Duodenal mucosa (tissue), 2 donors: ENCODE measurements around the gene SCGN.

Source experiments
- H3K27ac ChIP-seq: one replicate; pipeline ENCODE4 v1.7.0; 2013; ENCODE audit warnings: low read depth, low read length
- H3K27me3 ChIP-seq, 2 donors: one replicate each; pipeline ENCODE4 v1.7.0; 2013; ENCODE audit warnings: low read length in 2 of 2, control low read depth in 1 of 2; ENCODE audit not compliant: insufficient read depth in 2 of 2, control insufficient read depth in 1 of 2
- H3K36me3 ChIP-seq, 2 donors: one replicate each; pipeline ENCODE4 v1.7.0; 2013; ENCODE audit warnings: low read length in 2 of 2, control low read depth in 1 of 2; ENCODE audit not compliant: insufficient read depth in 2 of 2, control insufficient read depth in 1 of 2
- H3K4me1 ChIP-seq, 2 donors: one replicate each; pipeline ENCODE4 v1.7.0; 2013; ENCODE audit warnings: low read length in 2 of 2, control low read depth in 1 of 2; ENCODE audit not compliant: insufficient read depth in 2 of 2, control insufficient read depth in 1 of 2
- H3K4me3 ChIP-seq, 2 donors: one replicate each; pipeline ENCODE4 v1.7.0; 2013; ENCODE audit warnings: low read length in 2 of 2, low read depth in 1 of 2
- H3K9ac ChIP-seq, 2 donors: one replicate each; pipeline ENCODE4 v1.7.0; 2013; ENCODE audit warnings: low read length in 2 of 2, low read depth in 1 of 2
- H3K9me3 ChIP-seq, 2 donors: one replicate each; pipeline ENCODE4 v1.7.0; 2013; ENCODE audit warnings: low read length in 2 of 2, control low read depth in 1 of 2; ENCODE audit not compliant: control insufficient read depth in 1 of 2

SCGN gene

GRCh38 chr6:25697537-25698340 is 45.7 kb downstream of the SCGN start:
- no peak overlapping the region for H3K4me3 ChIP-seq
- no peaks in the 10 kb centered on the region for H3K4me1 ChIP-seq
- H3K9me3 ChIP-seq, result no peaks in the 10 kb centered on the region
- H3K27ac ChIP-seq, result no peak overlapping the region
- no peaks in the 10 kb centered on the region for H3K27me3 ChIP-seq
- H3K36me3 ChIP-seq, result no peaks in the 10 kb centered on the region
- H3K9ac ChIP-seq, result no peak overlapping the region

DNA sequence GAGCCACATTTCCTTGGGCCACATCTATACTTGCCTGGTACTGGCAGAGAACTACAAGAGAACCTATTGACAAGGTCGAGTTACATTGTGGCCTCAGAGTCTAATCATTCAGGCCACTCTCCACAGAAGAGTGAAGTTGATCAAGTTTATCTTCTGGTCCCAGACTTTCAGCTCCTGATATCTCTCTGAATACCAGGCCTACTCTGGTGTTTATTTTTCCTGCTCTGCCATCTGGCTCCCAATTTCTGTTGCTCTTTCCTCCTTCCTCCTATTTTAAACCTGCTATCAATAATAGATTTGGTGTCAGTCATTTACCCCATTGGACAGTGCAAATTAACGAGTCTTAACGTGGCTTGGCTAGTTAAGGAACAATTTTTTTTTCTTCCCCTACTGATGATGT is 46.6 kb downstream of the SCGN start:
- no peak overlapping the region for H3K9ac ChIP-seq
- H3K9me3 ChIP-seq, result no peaks in the 10 kb centered on the region
- H3K4me3 ChIP-seq, result no peak overlapping the region
- no peaks in the 10 kb centered on the region for H3K4me1 ChIP-seq
- no peaks in the 10 kb centered on the region for H3K27me3 ChIP-seq
- H3K36me3 ChIP-seq, result no peaks in the 10 kb centered on the region
- H3K27ac ChIP-seq, result no peak overlapping the region

- Histone ChIP-seq H3K9ac (no peak overlapping the region), H3K4me3 (no peak overlapping the region), H3K9me3 (no peaks in the 10 kb centered on the region), H3K36me3 (no peaks in the 10 kb centered on the region), H3K27ac (no peak overlapping the region), H3K27me3 (no peaks in the 10 kb centered on the region), H3K4me1 (no peaks in the 10 kb centered on the region)
Observed at GRCh38 chr6:25699649-25700048, 47.6 kb downstream of the SCGN start.

GRCh38 chr6:25700761-25701160 is 48.7 kb downstream of the SCGN start:
- Histone ChIP-seq H3K4me1 (no peaks in the 10 kb centered on the region), H3K9me3 (no peaks in the 10 kb centered on the region), H3K36me3 (no peaks in the 10 kb centered on the region), H3K9ac (no peak overlapping the region), H3K27me3 (no peaks in the 10 kb centered on the region), H3K27ac (no peak overlapping the region), H3K4me3 (no peak overlapping the region)

GRCh38 chr6:25701807-25702206 is 49.8 kb downstream of the SCGN start:
- no peak overlapping the region for H3K9ac ChIP-seq
- H3K27ac ChIP-seq, result no peak overlapping the region
- no peaks in the 10 kb centered on the region for H3K4me1 ChIP-seq
- H3K36me3 ChIP-seq, result no peaks in the 10 kb centered on the region
- H3K4me3 ChIP-seq, result no peak overlapping the region
- H3K9me3 ChIP-seq, result no peaks in the 10 kb centered on the region
- no peaks in the 10 kb centered on the region for H3K27me3 ChIP-seq

GRCh38 chr6:25703005-25703404 is 51.0 kb downstream of the SCGN start:
- H3K27ac ChIP-seq, result no peak overlapping the region
- no peaks in the 10 kb centered on the region for H3K36me3 ChIP-seq
- H3K9ac ChIP-seq, result no peak overlapping the region
- no peaks in the 10 kb centered on the region for H3K4me1 ChIP-seq
- H3K27me3 ChIP-seq, result no peaks in the 10 kb centered on the region
- H3K4me3 ChIP-seq, result no peak overlapping the region
- no peaks in the 10 kb centered on the region for H3K9me3 ChIP-seq

DNA sequence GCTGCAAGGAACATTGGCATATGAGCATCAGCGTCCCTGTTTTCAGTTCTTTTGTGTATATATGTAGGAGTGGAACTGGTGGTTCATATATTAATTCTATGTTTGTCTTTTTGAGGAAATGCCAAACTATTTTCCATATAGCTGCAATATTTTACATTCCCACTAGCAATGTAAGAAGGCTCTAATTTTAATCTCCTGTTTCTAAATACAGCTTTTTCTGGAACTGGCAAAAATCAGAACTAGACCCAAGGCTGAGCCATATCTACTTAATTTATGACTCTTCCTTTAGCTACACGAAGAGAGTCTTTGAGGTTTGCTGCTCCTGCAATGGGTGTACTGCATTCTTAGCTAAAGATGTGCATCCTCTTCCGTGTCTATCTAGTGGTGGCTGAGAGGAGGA is 52.0 kb downstream of the SCGN start:
- H3K36me3 ChIP-seq, result no peaks in the 10 kb centered on the region
- no peaks in the 10 kb centered on the region for H3K27me3 ChIP-seq
- H3K4me3 ChIP-seq, result no peak overlapping the region
- H3K4me1 ChIP-seq, result no peaks in the 10 kb centered on the region
- H3K9ac ChIP-seq, result no peak overlapping the region
- no peaks in the 10 kb centered on the region for H3K9me3 ChIP-seq
- H3K27ac ChIP-seq, result no peak overlapping the region

DNA sequence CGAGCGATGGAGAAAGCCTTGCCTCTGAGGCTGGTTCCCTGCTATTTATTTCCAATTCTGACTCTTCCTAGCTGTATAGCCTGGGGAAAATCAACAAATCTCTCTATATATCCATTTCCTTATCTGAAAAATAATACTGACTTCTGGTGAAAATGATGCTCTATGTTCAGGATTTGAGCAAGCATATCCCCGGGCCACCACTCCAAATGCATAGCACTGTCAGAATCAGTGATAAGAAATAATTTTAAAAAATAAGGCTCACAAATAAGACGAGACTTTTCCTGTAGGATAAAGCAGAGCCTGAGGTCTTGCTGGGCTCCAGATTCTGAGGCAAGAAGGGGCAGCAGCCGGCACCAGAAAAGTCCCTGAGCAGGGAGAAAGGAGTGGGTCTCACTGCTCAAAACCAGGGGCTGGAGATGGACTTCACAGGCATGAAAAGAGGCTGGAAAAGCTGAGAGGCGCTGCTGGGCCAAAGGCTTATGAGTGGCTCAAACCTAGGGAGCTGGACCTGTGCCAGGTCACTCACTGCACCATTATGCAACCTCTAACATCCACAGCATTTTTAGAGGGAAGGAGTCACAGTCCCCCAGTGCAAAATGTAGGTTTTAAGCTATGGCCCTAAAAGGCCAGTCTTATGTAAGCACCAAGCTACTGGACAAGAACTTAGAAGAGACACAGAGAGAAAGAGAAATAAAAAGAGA is 54.4 kb downstream of the SCGN start:
- Histone ChIP-seq H3K36me3 (no peaks in the 10 kb centered on the region), H3K4me3 (no peak overlapping the region), H3K9me3 (no peaks in the 10 kb centered on the region), H3K27ac (no peak overlapping the region), H3K9ac (no peak overlapping the region), H3K4me1 (no peaks in the 10 kb centered on the region), H3K27me3 (no peaks in the 10 kb centered on the region)

DNA sequence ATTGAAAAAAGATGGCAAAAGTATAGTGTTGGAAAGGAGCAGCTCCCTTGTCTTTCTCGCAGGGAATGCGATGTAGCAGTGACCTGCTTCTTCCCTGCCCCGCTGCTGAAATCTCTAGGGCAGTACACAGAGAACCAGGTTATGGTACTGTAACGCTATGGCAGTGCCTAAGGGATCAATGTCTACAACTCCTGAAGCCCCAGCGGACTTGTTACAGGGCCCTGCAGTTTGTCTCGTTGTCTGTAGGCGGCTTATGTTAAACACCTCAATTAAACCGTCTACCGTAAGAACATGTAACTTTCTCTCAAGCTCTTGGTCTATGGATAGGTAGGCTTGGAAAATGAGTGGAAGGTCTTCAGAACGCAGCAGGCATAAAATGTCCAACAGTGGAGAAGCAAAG is 57.7 kb downstream of the SCGN start:
- Histone ChIP-seq H3K9ac (no peak overlapping the region), H3K4me1 (no peaks in the 10 kb centered on the region), H3K27me3 (no peaks in the 10 kb centered on the region), H3K4me3 (no peak overlapping the region), H3K9me3 (no peaks in the 10 kb centered on the region), H3K27ac (no peak overlapping the region), H3K36me3 (no peaks in the 10 kb centered on the region)

- no peaks in the 10 kb centered on the region for H3K9me3 ChIP-seq
- no peaks in the 10 kb centered on the region for H3K36me3 ChIP-seq
- H3K27ac ChIP-seq, result no peak overlapping the region
- H3K9ac ChIP-seq, result no peak overlapping the region
- no peaks in the 10 kb centered on the region for H3K27me3 ChIP-seq
- no peak overlapping the region for H3K4me3 ChIP-seq
- no peaks in the 10 kb centered on the region for H3K4me1 ChIP-seq
Observed at GRCh38 chr6:25710287-25710686, 58.3 kb downstream of the SCGN start.
